ENCODE results near the gene SNCG.
"Not testable (repeated sequence)": the region's sequence is repeated elsewhere in the genome, so short reads cannot be mapped to it uniquely, and the experiment has no call there.

SNCG gene

DNA sequence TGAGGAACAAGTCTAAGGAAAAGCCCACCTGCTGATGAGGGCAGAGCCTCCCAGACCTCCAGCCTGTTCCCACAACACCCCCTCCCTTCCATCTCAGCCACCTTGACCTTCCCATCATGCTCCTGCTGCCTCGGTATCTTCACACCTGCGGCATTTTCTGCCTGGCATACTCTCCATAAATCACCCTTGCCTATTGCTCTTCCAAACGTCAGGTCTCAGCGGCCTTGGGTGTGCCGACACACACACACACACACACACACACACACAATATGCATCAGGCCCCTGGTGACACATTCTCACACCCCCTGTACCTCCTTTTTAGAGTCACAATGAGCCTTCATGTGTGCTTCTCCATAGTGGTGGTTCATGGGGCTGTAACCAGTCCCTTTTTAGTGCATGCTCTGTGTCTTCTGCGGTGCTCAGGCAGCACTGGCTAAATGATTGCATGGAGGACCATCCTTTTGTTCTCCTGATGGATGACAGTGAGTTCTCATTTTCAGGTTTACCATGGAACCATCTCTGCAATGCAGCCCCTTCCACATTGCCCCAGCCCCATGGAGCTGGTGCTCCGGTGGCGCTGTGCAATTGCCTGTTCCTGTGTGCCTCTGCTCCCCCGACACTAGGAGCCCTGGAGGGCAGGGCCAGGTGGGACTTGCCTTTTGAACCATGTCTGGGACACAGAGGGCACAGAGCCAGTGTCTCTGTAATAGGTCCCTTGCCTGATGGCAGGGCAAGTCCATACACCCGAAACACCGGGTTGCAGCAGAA lies 14.4 kb downstream of the SNCG start:
- H3K27ac ChIP-seq (ENCODE audit: low read length): no peak overlapping the region
- H3K4me1 ChIP-seq (ENCODE audit: insufficient read depth, low read length): peaks cover 12% of the 10 kb centered on the region; the same call in 1 of the 2 replicates
- H3K9ac ChIP-seq (ENCODE audit: low read depth, low read length): no peak overlapping the region
- peaks cover 30% of the 10 kb centered on the region for H3K27me3 ChIP-seq (ENCODE audit: insufficient read depth, low read length)
- H3K36me3 ChIP-seq (ENCODE audit: insufficient read depth, low read depth, low read length): no peaks in the 10 kb centered on the region
- no peaks in the 10 kb centered on the region for H3K9me3 ChIP-seq (ENCODE audit: insufficient read depth, low read depth, low read length)
- no peak overlapping the region for H3K4me3 ChIP-seq (ENCODE audit: low read length)

DNA sequence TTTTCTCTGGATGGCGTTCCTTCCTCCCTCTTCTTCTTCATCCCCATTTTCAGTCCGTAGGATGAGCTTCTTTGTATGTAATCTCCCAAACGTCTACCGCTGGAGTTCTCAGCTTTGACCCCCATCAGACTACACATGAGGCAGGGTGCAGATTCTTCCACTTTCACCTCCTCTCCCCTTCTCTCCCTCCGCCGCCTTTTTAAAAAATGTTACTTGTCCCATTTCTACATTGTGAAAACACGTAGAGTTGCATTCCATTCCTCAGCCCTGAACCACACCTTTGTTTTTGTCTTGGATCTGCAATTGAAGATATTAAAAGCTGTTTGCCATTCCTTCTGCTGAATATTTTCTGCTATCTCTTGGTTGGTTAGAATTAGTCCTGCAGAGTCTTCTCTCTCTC lies 16.1 kb downstream of the SNCG start:
- Histone ChIP-seq H3K9me3 (ENCODE audit: insufficient read depth, low read depth, low read length) (no peaks in the 10 kb centered on the region), H3K36me3 (ENCODE audit: insufficient read depth, low read depth, low read length) (no peaks in the 10 kb centered on the region), H3K27me3 (ENCODE audit: insufficient read depth, low read length) (peaks cover 30% of the 10 kb centered on the region), H3K4me3 (ENCODE audit: low read length) (no peak overlapping the region), H3K27ac (ENCODE audit: low read length) (no peak overlapping the region), H3K4me1 (ENCODE audit: insufficient read depth, low read length) (peaks cover 11% of the 10 kb centered on the region; the same call in 1 of the 2 replicates), H3K9ac (ENCODE audit: low read depth, low read length) (no peak overlapping the region)

DNA sequence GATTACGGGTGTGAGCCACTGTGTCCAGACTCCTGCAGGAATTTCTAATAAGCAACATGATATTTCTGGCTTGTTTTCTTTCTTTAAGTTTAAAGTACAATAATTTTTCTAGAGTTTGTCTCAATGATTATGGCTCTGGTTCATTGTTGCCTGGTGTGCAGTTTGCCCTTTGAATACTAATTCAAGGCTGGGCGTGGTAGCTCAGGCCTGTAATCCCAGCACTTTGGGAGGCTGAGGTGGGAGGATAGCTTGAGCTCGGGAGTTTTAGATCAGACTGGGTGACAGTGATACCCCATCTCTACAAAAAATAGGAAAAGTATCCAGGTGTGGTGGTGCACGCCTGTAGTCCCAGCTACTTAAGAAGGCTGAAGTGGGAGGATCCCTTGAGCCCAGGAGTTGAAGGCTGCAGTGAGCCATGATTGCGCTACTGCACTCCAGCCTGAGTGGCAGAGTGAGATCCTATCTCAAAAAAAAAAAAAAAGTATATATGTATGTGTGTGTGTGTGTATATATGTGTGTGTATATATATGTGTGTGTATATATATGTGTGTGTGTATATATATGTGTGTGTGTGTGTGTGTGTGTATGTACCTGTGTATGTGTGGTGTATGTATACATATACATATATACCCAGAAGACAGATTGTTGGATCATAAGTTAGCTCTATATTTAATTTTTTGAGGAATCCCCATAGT lies 18.1 kb downstream of the SNCG start:
- no peak overlapping the region for H3K9ac ChIP-seq (ENCODE audit: low read depth, low read length)
- no peak overlapping the region for H3K4me3 ChIP-seq (ENCODE audit: low read length)
- H3K4me1 ChIP-seq (ENCODE audit: insufficient read depth, low read length): peaks cover 3% of the 10 kb centered on the region; the same call in 1 of the 2 replicates
- H3K27ac ChIP-seq (ENCODE audit: low read length): no peak overlapping the region
- H3K36me3 ChIP-seq (ENCODE audit: insufficient read depth, low read depth, low read length): no peaks in the 10 kb centered on the region
- H3K9me3 ChIP-seq (ENCODE audit: insufficient read depth, low read depth, low read length): no peaks in the 10 kb centered on the region
- H3K27me3 ChIP-seq (ENCODE audit: insufficient read depth, low read length): peaks cover 17% of the 10 kb centered on the region

DNA sequence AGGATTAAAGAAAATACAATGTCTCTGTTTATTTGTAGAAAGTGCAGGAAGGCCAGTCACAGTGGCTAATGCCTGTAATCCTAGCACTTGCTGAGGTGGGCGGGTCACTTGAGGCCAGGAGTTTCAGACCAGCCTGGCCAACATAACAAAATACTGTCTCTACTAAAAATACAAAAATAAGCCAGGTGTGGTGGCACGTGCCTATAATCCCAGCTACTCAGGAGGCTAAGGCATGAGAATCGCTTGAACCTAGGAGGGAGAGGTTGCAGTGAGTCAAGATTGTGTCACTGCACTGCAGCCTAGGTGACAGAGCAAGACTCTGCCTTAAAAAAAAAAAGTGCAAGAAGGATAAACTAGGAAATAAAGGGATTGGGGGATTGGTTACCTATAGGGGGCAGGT lies 20.1 kb downstream of the SNCG start:
- not testable (repeated sequence) for H3K4me3 ChIP-seq (ENCODE audit: low read length); H3K36me3 ChIP-seq (ENCODE audit: insufficient read depth, low read depth, low read length); H3K9me3 ChIP-seq (ENCODE audit: insufficient read depth, low read depth, low read length); H3K27me3 ChIP-seq (ENCODE audit: insufficient read depth, low read length); H3K27ac ChIP-seq (ENCODE audit: low read length); H3K9ac ChIP-seq (ENCODE audit: low read depth, low read length); H3K4me1 ChIP-seq (ENCODE audit: insufficient read depth, low read length)

DNA sequence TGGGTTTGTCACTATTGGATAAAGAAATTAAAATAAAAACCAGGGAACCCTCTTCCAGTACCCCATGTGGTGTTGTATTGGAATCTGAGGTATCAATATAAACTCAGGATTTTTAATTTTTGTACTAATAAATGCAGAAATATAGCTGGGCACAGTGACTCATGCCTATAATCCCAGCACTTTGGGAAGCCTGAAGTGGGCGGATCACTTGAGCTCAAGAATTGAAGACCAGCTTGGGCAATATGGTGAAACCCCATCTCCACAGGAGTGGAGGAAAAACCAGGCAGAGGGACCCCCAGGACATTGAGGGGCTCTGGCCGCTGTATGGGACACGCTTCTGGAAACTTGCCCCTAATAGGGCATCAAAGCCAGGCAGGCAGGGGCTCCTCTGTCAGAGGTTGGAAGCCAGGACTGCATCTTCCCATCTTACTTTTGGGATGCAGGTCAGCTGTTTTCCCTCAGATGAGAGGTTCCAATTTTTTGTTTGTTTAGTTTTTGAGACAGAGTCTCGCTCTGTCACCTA lies 21.0 kb downstream of the SNCG start:
- Histone ChIP-seq H3K4me1 (ENCODE audit: insufficient read depth, low read length) (no peaks in the 10 kb centered on the region), H3K36me3 (ENCODE audit: insufficient read depth, low read depth, low read length) (no peaks in the 10 kb centered on the region), H3K27me3 (ENCODE audit: insufficient read depth, low read length) (no peaks in the 10 kb centered on the region), H3K4me3 (ENCODE audit: low read length) (no peak overlapping the region), H3K9me3 (ENCODE audit: insufficient read depth, low read depth, low read length) (no peaks in the 10 kb centered on the region), H3K27ac (ENCODE audit: low read length) (no peak overlapping the region), H3K9ac (ENCODE audit: low read depth, low read length) (no peak overlapping the region)

DNA sequence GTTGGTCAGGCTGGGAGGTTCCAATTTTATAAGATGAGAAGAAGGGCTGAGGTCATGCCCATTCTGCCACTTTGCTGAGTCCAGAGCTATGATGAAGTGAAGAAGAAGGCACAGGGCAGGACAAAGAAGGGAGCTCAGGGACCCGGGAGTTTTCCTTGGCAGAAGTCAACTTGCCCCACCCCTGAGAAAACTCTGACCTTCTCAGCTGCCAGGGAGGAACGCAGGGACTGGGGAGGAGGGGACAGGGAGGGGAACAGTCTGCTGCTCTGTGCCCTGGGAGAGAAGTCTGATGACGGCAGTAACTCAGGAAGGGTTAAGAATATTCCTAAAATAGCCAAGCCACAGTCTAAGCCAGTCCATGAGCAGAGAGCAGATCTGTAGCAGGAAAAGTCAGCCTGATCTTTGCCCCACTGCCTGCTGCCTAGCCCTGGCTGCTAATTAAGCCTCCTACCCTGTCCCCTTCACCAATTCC lies 21.6 kb downstream of the SNCG start:
- Histone ChIP-seq H3K27ac (ENCODE audit: low read length) (no peak overlapping the region), H3K9me3 (ENCODE audit: insufficient read depth, low read depth, low read length) (no peaks in the 10 kb centered on the region), H3K27me3 (ENCODE audit: insufficient read depth, low read length) (no peaks in the 10 kb centered on the region), H3K9ac (ENCODE audit: low read depth, low read length) (no peak overlapping the region), H3K4me1 (ENCODE audit: insufficient read depth, low read length) (no peaks in the 10 kb centered on the region), H3K4me3 (ENCODE audit: low read length) (no peak overlapping the region), H3K36me3 (ENCODE audit: insufficient read depth, low read depth, low read length) (no peaks in the 10 kb centered on the region)

DNA sequence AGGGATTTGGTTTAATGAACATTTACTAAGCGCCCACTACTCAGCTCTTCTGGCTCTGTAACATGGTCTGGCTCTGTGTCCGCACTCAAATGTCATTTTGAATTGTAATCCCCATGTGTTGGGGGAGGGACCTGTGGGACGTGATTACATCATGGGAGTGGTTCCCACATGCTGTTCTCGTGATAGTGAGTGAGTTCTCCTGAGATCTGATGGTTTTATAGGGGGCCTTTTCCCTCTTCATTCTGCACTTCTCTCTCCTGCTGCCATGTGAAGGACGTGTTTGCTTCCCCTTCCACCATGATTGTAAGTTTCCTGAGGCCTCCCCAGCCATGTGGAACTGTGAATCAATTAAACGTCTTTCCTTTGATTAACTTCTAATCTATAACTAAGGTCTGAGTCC lies 22.6 kb downstream of the SNCG start:
- not testable (repeated sequence) for H3K27me3 ChIP-seq (ENCODE audit: insufficient read depth, low read length); H3K4me3 ChIP-seq (ENCODE audit: low read length); H3K9ac ChIP-seq (ENCODE audit: low read depth, low read length); H3K27ac ChIP-seq (ENCODE audit: low read length); H3K36me3 ChIP-seq (ENCODE audit: insufficient read depth, low read depth, low read length); H3K9me3 ChIP-seq (ENCODE audit: insufficient read depth, low read depth, low read length); H3K4me1 ChIP-seq (ENCODE audit: insufficient read depth, low read length)

DNA sequence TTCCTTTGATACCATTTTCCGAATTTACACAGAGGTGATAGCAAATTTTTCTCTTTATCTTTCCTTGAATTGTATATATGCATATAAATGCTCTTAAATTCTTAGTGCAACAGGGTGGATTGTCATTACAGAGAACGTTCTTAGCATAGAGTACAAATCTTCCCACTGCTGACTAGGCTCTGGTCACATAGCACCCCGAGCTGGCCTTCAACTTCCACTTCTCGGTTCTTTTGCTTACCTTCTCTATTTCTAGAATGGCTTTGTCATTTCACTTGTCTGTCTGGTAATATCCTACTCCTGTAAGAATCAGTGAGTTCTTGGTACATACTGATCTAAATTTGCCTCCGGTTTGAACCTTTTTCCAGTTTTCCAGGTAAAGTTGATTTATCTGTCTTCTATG lies 23.3 kb downstream of the SNCG start:
- H3K36me3 ChIP-seq (ENCODE audit: insufficient read depth, low read depth, low read length): no peaks in the 10 kb centered on the region

DNA sequence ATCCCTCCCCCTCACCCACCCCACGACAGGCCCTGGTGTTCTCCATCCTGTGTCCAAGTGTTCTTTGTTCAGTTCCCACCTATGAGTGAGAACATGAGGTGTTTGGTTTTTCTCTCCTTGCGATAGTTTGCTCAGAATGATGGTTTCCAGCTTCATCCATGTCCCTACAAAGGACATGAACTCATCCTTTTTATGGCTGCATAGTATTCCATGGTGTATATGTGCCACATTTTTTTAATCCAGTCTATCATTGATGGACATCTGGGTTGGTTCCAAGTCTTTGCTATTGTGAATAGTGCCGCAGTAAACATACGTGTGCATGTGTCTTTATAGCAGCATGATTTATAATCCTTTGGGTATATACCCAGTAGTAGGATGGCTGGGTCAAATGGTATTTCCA lies 26.1 kb downstream of the SNCG start:
- H3K36me3 ChIP-seq (ENCODE audit: insufficient read depth, low read depth, low read length); H3K27ac ChIP-seq (ENCODE audit: low read length); H3K4me3 ChIP-seq (ENCODE audit: low read length); H3K4me1 ChIP-seq (ENCODE audit: insufficient read depth, low read length); H3K27me3 ChIP-seq (ENCODE audit: insufficient read depth, low read length); H3K9ac ChIP-seq (ENCODE audit: low read depth, low read length); H3K9me3 ChIP-seq (ENCODE audit: insufficient read depth, low read depth, low read length): not testable (repeated sequence)

More for the DNA sequence above, 23.3 kb downstream of the SNCG start:
- Histone ChIP-seq H3K9ac (ENCODE audit: low read depth, low read length) (no peak overlapping the region), H3K27me3 (ENCODE audit: insufficient read depth, low read length) (no peaks in the 10 kb centered on the region), H3K27ac (ENCODE audit: low read length) (no peak overlapping the region), H3K4me3 (ENCODE audit: low read length) (no peak overlapping the region), H3K9me3 (ENCODE audit: insufficient read depth, low read depth, low read length) (no peaks in the 10 kb centered on the region), H3K4me1 (ENCODE audit: insufficient read depth, low read length) (no peaks in the 10 kb centered on the region)

DNA sequence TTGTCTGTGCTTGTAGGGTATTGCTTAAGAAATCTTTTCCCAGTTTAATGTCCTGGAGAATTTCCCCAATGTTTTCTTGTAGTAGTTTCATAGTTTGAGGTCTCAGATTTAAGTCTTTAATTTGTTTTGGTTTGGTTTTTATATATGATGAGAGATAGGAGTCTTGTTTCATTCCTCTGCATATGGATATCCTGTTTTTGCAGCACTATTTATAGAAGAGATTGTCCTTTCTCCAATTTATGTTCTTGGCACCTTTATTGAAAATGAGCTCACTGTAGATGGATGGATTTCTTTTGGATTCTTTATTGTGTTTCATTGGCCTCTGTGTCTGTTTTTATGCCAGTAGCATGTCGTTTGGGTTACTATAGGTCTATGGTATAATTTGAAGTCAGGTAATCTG lies 30.1 kb downstream of the SNCG start:
- Histone ChIP-seq H3K27ac (ENCODE audit: low read length) (no peak overlapping the region), H3K9ac (ENCODE audit: low read depth, low read length) (no peak overlapping the region), H3K36me3 (ENCODE audit: insufficient read depth, low read depth, low read length) (no peaks in the 10 kb centered on the region), H3K4me1 (ENCODE audit: insufficient read depth, low read length) (no peaks in the 10 kb centered on the region), H3K9me3 (ENCODE audit: insufficient read depth, low read depth, low read length) (no peaks in the 10 kb centered on the region), H3K27me3 (ENCODE audit: insufficient read depth, low read length) (no peaks in the 10 kb centered on the region), H3K4me3 (ENCODE audit: low read length) (no peak overlapping the region)

DNA sequence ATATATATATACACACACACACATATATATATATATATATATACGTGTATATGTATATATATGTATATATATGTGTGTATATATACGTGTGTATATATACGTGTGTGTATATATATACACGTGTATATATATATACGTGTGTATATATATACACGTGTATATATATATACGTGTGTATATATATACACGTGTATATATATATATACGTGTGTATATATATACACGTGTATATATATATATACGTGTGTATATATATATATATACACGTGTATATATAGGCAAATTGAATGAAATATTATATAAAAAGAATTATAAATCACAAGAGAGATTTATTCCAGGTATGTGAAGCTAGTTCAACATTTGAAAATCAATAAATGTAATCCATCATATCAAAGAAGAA lies 33.0 kb downstream of the SNCG start:
- not testable (repeated sequence) for H3K4me1 ChIP-seq (ENCODE audit: insufficient read depth, low read length); H3K36me3 ChIP-seq (ENCODE audit: insufficient read depth, low read depth, low read length); H3K9ac ChIP-seq (ENCODE audit: low read depth, low read length); H3K4me3 ChIP-seq (ENCODE audit: low read length); H3K27me3 ChIP-seq (ENCODE audit: insufficient read depth, low read length); H3K27ac ChIP-seq (ENCODE audit: low read length); H3K9me3 ChIP-seq (ENCODE audit: insufficient read depth, low read depth, low read length)

DNA sequence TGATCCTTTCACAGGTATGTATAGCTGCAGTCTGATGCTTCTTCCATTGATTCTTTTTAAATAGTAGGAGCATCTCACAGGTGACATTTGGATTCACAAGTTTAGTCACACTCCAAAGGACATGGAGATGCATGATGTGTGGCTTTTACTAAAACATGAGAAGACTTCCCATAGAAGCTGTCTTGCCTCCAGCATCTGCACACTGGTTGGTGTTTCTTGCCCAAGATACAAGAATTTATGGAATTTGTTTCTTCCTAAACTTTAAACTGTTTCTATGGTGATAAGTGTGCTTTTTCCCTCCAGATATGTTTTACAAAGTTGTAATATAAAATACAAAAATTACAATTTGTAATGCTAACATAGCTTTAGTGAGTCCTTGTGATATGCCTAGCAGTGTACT lies 34.1 kb downstream of the SNCG start:
- no peak overlapping the region for H3K4me3 ChIP-seq (ENCODE audit: low read length)
- H3K36me3 ChIP-seq (ENCODE audit: insufficient read depth, low read depth, low read length): no peaks in the 10 kb centered on the region
- no peak overlapping the region for H3K9ac ChIP-seq (ENCODE audit: low read depth, low read length)
- H3K4me1 ChIP-seq (ENCODE audit: insufficient read depth, low read length): no peaks in the 10 kb centered on the region
- no peaks in the 10 kb centered on the region for H3K27me3 ChIP-seq (ENCODE audit: insufficient read depth, low read length)
- no peaks in the 10 kb centered on the region for H3K9me3 ChIP-seq (ENCODE audit: insufficient read depth, low read depth, low read length)
- no peak overlapping the region for H3K27ac ChIP-seq (ENCODE audit: low read length)
